NK-92 (cell line): ENCODE measurements around the gene NGF.
"Not testable (repeated sequence)": the region's sequence is repeated elsewhere in the genome, so short reads cannot be mapped to it uniquely, and the experiment has no call there.

Experiments used
- DNase-seq: peaks from one replicate; lab custom pipeline; 2025; ENCODE audit not compliant: unreplicated experiment; lab: John Stamatoyannopoulos, UW

The NGF gene

DNA sequence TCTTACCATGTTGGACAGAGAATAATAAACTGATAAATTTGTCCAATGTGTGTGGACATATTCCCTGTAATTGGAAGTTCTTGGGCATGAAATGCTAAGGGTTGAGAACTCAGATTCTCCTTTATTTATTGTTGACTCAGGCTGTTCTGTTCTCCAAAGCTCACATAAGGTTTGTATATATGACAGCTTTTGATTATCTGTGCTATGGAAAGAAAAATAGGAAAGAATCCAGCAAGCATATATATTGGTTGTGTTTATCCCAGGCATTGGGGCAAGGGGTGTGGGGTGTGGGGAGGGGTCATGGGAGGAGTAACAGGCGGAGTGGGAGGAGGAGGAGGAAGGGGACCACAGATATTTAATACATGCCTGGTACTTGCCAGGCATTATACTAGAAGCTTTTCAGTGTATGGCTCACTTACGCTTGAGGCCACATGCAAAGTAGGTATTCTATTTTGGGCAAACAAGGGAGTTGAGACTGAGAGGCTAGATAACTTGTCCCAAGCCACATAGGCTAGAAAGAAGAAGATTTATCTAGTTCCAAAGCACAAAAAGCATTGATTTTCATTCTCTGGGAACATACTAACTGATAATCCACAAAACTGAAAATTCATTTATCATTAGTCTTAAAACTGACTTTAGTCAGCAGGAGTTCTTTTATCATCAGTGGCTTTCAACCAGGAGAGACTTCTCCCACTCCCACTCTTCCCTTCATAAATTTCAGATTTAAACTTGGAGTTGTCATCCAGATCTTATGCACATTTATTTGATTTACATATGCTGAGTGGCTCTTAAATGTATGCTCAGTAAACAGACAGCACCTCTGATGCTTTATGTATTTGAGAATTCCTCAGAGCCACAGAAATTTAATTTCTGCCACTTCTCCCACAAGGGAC lies 27.2 kb downstream of the NGF start:
- no peak for DNase-seq

DNA sequence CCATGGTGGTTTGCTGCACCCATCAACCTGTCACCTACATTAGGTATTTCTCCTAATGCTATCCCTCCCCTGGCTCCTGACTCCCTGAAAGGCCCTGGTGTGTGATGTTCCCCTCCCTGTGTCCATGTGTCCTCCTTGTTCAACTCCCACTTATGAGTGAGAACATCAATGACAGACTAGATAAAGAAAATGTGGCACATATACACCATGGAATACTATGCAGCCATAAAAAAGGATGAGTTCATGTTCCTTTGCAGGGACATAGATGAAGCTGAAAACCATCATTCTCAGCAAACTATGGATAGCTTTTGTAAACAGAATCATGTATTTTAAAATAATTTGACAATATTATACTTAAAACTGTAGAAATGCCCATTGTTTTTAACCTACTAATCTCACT lies 28.5 kb downstream of the NGF start:
- not testable (repeated sequence) for DNase-seq

DNA sequence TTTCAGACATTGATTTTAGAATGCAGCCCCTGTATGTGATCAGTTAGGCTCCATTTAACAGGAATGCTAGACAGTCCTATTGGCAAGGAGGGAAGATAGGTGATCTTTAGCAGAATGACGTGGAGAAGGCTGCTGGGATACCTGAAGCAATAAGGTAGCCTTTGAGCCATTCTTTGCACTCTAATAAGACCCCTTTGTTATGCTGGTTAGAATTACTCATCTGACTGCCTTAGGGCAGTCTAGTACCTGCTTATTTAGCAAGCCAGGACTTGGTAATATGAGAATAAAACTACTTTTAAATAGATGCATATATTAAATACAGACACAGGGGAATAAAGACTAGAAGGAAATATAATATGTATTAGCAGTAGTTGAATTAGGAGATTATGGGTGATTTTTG lies 29.1 kb downstream of the NGF start:
- DNase-seq = no peak

DNA sequence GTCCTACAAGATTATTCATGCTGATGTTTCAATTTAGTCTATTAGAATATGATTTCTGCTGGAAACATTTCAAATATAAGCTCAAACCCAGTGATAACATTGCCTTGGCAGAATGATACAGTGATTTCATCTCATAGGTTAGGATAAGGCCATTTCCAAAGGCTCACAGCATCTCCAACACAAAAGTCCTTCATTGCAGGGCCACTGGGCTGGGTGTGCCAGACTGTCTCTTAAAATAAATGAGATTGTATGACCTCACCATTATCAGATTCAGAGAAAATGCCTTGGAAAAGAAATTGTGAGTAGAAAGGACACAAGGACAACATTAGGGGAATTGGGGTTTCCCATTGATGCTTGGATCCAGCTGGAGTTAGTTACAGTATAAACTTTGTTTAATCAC lies 30.4 kb downstream of the NGF start:
- no peak for DNase-seq

DNA sequence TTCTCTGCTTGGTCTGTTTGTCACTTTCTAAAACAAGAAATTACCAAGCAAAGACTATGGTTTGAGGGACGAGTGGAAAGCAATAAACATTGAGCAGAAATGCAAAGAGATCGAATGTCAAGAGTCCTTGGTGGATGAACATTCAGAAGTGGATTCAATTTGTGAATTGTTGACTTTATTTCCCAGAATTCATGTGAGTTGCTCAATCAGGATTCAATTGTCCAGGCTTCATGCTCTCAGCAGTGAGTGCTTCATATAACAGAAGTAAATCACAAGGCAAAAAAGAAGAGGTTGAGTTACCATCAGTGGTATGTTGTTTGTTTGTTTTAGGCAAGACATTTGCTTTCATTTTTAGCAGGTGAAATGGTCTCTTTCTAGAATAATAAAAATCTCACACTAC lies 31.9 kb downstream of the NGF start:
- no peak for DNase-seq

DNA sequence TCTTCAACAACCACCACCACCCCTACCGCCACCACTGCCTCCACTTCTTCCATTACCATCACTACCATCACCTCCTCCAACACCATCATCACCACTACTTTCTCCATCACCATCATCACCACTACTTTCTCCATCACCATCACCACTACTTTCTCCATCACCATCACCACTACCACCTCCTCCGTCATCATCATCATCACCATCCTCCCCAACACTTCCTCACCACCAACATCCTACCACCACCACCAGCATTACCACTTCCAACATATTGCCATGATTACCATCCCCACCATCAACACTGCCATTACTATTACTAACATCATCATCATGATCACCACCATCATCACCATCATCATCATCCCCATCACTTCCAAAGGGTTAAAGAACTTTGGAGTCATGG lies 34.7 kb downstream of the NGF start:
- DNase-seq = no peak

DNA sequence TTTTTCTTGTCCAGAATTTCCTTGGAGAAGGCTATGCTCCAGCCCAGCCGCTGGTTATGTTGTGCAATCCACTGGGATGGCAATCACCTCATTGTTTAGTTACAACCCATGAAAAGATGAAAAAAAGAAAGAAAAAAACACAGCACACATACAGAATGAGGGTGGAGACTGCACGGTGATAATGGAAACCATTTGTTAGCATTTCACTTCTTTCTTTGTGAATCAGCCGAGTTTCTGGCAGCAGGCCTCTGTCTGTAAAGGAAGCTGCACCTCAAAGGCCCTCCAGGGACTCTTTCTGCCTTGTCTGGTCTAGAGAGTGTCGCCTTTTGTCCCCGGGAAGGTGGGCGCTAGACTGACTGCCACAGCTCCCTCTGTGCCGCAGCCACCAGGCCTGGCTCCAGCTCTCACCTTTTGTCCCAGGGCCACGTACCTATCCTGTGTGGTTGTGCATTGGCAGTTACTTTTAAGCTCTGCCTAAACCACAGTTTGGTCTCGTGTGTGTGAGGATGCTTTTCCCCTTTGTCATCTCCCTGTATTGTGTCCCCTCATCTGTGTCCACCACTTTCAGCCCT lies 35.6 kb downstream of the NGF start:
- no peak for DNase-seq

DNA sequence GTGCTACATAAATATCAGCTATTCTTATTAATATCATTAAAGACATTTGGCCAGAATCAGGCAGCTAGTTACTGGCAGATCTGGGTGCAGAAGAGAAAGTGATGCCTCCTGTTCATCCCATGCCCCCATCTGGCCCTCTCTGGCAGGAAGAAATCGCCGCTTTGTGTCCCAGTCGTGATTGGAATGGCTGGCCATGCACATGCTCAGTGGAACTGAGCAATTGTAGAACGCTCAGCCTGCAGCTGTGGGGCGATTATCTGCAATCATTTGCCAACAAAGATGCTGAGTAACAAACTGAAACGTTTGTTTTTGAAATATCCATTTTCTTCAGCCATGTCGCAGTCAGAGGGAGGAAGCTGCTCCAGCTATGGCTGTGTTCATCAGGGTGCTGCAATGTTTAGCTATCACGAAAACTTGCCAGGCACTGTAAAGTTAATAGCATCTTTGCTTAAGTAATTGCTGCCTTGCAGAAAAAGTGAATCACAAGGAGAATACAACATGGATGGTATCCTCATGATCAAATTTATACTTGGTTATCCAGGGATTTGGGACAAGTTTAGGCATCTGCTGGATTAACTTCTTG lies 36.5 kb downstream of the NGF start:
- DNase-seq = no peak

DNA sequence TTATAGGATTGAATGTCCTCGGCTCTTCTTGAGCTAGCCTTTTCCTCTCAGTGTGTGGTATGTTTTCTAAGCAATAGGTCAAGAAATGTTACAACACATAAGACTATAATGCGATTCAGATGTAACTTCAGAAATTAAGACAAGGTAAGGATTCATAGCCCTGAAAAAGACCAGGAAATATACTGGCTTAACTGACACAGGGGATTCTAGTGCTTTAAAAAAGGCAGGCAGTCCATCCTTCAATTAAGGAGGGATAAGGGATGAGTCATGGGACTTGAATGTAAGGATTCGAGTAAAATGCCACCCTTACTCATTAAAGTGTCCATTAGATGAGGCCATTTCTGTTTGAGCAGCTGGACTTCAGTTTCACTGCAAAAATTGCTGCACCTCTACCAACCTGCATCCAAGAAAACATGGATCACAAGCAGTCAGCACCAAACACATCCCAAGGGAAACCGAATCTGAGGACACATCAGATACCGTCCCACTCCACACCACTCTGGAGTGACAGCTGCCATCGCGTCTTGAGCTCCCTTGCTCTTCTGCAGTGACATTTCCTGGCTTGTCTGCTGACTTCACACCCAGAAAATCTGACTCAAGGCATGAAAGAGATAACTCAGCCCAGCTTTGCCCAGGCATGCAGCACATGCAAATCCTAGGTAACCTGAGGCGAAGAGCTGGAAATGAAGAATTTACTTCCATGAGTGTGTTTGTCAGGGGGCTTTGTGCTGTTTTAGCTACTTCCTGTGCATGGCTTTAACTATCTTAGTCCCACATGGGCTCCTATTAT lies 37.8 kb downstream of the NGF start:
- DNase-seq = no peak

DNA sequence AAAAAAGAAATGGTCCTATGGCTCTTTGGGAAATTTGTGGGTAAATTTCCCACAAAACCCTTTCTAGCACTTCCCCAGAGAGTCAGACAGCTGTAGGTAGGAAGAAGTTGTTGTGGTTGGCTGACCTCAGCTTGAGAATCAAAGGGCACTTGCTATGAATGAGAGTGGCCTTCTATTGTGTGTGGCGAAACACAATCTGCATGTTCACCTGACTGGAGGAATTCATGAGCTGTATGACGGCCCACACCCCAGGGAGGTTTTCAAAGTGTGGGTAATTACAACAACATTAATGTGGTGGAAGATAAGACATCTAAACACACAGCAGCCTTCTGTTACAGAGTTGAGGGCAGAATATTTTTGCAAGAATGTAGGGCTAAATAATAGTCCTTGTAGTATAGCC lies 38.8 kb downstream of the NGF start:
- DNase-seq = no peak

DNA sequence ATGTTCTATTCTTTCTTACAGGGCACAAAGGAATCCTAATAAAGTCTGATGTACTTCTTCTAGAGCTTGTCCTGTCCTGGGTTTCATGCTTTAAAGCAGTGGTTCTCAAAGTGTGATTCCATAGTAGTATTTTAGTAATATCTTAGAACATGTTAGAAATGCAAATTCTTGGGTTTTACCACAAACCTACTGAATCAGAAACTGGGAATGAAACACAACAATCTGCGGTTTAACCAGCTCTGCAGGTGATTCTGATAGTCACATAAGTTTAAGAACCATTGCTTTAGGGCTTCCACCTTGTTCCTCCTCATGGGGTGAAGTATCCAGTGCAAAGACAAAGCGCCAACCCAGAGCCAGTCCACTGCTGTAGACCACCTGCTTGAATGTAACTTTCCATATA lies 41.1 kb downstream of the NGF start:
- no peak for DNase-seq

DNA sequence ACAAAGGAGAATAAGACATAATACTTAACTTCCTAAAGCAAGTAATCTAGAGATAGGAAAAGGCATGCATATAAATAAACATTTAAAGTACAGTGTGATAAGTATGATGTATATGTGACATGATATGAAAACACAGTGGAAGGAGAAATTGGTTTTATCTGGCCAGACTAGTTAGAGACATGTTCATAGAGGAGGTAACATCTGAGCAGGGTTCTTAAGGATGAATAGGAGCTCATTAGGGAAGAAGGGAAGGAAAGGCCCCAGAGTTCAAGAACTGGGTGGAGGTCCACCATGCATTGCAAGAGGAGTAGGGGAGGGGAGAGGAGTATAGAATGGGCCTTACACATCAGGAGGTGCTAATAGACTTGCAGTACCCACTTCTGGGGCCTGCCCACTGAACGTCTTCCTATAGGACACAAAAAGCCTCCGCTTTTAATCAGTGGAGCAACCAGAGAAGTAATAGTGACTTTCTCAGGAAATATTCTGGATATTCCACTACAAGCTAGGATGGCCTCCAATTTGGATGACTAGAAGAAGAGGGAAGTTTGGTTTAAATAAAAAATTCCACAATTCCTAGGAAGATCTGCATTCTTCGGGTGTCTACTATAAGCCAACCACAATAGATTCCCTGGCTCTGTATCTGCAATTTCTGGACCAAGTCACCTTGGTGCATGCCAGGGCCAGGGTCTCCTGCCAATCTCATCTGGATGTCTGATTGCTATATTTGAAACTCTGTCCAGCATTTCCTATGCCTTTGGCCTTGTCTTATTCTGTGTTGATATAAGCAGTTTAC lies 41.9 kb downstream of the NGF start:
- DNase-seq = no peak

DNA sequence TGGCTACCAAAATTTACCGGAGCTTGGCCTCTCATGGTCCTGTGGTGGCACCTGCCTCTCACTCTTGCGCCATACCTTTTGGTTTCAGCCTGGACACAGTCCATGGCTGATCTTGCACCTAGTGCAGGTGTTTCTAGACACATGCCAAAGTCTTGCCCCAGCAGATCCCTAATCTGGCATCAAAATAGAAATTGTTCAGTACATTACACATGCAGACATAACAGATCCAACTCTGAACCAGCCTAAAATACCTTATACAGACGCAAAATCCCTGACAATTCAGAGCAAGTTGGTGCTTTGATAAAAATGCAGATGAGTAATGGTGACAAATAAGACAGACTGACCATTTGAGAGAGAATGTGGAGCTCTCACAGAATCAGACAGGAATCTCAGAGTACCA lies 44.1 kb downstream of the NGF start:
- no peak for DNase-seq

DNA sequence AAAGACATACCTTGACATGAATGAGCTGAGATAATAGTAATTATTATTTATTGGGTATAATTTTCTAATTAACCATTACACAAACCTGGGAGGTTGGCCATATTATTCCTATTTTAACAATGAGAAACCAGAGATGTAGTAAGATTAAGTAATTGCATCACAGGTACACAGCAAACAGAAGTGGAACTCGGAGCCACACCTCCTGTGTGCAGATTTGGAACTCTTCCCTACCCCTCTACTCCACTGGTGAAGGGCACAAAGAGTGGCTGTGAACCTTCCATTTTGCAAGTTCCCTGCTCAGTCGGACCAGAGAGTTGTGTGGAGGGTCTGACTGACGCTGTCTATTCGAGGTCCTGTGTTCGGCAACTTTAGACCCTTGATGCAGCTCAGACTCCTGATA lies 45.0 kb downstream of the NGF start:
- DNase-seq = no peak

DNA sequence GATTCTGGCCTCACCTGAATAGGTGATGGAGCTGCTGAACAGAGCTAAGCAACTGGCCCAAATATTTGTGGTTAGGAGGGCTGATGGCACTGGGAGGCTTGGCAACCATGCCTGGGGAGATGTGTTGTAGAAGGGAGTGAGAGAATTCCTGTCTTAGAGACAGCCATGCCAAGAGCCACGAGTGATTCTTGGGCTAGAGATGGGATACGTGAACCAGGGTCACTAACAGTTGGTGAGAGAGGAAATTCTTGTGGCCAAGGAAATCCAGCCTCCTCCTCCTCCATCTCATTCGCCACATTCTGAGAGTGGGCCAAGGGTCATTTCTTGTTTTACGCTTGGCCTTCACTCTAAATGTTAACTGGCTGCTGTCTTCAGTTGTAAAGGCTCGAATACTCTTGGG lies 46.3 kb downstream of the NGF start:
- no peak for DNase-seq

DNA sequence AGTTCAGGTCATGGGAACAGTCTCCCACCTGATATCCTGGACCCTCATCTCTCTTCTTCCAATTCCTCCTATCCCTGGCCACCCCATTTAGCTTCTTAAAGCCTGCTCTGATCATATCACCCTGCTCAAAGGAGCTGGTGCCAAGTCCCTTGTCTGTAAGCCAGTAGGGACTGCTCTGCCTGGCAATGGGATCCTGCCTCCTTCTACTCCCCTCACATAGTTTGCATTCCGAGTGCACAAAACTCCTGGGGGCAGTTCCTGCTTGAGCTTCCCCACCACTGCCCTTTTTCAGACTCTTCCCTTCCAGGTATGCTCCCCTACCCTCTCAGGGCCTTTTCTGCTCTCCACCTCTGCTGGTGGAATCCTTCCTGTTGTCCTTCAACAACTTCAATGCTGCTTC lies 48.1 kb downstream of the NGF start:
- DNase-seq = no peak

DNA sequence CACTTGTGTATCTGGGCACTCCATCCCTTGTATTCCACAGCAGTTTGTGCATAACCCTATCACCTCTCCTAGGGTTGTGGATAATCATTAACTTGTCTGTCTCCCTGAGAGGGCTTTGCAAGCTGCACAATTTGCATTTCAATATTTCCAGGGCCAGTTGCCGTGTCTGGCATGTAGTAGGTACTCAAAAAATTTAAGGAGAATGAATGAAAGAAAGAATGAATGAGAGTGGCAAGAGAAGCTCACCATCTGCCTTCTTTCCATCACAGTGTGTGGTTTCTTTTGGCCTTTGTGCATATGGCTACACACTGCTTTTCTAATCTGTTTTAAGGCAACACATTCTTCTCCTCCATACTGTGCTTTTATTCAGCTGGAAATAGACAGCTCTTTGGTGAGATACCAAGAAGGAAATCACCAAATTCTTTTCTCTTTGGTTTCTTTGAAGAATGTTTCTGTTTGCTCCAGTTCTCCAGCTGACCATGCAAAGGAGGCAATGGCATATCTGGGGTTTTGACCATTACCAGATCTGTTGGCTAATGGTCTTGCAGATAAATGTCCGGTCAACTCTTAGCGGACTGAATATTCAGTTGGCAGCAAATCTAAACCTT lies 49.4 kb downstream of the NGF start:
- no peak for DNase-seq

DNA sequence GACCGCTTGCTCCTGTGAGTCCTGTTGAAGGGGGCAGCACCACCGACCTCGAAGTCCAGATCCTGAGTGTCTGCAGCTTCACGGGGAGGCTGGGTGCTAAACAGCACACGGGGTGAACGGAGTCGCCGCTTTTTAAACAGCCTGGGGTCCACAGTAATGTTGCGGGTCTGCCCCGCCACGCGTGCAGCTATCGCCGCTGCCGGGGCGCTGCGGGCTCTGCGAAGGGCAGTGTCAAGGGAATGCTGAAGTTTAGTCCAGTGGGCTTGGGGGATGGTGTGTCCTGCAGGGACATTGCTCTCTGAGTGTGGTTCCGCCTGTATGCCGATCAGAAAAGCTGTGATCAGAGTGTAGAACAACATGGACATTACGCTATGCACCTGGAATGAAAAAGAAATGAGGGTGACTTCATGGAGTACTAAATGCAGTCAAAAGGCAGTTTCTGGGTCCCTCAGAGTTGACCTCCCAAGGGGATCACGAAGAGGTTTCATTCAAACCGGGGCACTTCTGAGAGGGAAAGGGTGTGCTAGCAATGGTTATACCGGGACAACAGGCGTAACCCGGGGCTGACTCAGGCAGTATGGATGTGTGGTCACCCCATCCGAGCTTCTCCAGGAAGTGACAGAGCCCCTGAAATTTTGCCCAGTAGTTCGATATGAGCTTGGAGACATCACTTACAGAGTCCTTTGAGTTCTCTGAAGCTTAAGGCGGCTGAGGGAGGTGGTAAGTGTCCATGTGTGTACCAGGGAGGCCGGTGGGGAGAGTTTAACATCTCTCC lies 51.4 kb downstream of the NGF start:
- no peak for DNase-seq

DNA sequence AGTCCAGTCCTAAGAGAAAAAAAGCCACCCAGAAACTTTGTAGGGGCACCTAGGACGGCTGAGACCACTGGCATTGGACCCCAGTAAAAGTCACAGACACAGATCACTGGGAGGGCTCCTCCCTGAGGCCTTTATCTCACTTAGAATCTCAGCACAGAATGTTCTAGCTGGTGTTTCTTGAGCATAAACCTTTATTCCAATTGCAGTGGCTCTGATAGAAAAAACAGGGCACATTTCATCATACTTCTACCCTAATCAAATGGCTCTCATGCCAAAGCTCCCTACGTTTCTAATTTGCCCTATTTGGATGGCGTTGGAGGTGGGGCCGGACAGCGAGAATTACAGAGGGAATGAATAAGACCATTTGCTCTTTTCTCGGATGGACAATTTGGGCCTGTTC lies 53.8 kb downstream of the NGF start:
- DNase-seq = no peak

DNA sequence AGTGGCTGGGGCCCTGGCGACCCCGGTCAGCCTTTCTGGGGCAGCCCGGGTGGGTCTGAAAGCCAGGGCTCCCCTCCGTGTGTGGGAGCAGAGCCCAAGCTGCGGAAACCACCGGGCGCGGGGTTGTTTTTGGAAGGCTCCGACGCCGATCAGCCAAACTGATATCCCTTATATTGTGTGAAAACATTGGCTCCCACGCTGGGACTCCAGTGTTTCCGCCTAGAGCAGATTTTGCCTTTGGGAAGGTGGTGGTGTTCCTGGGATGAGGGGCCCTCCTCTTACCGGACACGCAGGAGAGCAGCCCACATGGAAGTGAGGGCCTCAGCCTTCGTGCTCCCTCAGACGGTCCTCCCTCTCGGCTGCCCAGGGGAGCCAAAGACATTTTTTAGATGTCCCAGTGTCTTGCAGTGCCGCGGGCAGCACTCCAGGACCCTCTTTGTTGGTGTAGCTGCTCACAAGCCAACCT lies 54.3 kb downstream of the NGF start:
- no peak for DNase-seq
